ENCODE results near the gene ELP4. TPM values are rescaled to one million over a fixed set of nuclear protein-coding genes. Genes with fewer than 3 reads are reported as not detected.

ELP4 gene
- total RNA-seq, 1 experiment from 2014 or later, result 17.2 TPM

- Histone ChIP-seq H3K27ac (ENCODE audit: low read length) (no peak overlapping the region), H3K27me3 (ENCODE audit: control insufficient read depth, insufficient read depth, low read length) (no peaks in the 10 kb centered on the region), H3K4me1 (ENCODE audit: control insufficient read depth, insufficient read depth, low read length) (no peaks in the 10 kb centered on the region), H3K36me3 (ENCODE audit: control insufficient read depth, insufficient read depth, low read length) (no peaks in the 10 kb centered on the region), H3K9me3 (ENCODE audit: control insufficient read depth, insufficient read depth, low read depth, low read length) (no peaks in the 10 kb centered on the region), H3K4me3 (ENCODE audit: low read depth in 2 of 2, low read length in 2 of 2) (no peak overlapping the region)
- TF ChIP-seq POLR2AphosphoS5 (IDR thresholded peaks at IDR 0.05; ENCODE audit: low read depth, low read length) (no peak), CTCF (IDR thresholded peaks at IDR 0.05) (no peak), SIN3A (IDR thresholded peaks at IDR 0.05; ENCODE audit: borderline replicate concordance, insufficient read depth, low read depth, low read length) (no peak), TCF7L2 (IDR thresholded peaks at IDR 0.05; ENCODE audit: low read depth, low read length) (no peak), REST (IDR thresholded peaks at IDR 0.05; ENCODE audit: insufficient read depth in 1 of 2, low read depth in 2 of 2, low read length in 1 of 2) (no peak)
- no TSS peak for BruUV-seq (replicated peaks)
- in situ Hi-C loops (cut with HindIII; ENCODE audit: low pct_unique_long_range_greater_than_20kb, low sequenced_read_pairs), result no loop called here
- intact Hi-C loops (cut with micrococcal nuclease; ENCODE audit: unreplicated experiment), result no loop called here
- ChIA-PET CTCF (no interaction called here), POLR2A (no interaction called here)
- no peak for DNase-seq (ENCODE audit: low read depth, low spot score)
- no peak for ATAC-seq
These were observed 282.5 kb downstream of the ELP4 start for GRCh38 chr11:31792036-31792435.

GRCh38 chr11:31792456-31792855, 282.9 kb downstream of the ELP4 start:
- DNase-seq (ENCODE audit: low read depth, low spot score) (no peak), ATAC-seq (no peak)
- no peaks in the 10 kb centered on the region for H3K4me1 ChIP-seq (ENCODE audit: control insufficient read depth, insufficient read depth, low read length)
- no peaks in the 10 kb centered on the region for H3K9me3 ChIP-seq (ENCODE audit: control insufficient read depth, insufficient read depth, low read depth, low read length)
- POLR2A ChIA-PET, result no interaction called here
- H3K27me3 ChIP-seq (ENCODE audit: control insufficient read depth, insufficient read depth, low read length), result no peaks in the 10 kb centered on the region
- intact Hi-C loops (cut with micrococcal nuclease; ENCODE audit: unreplicated experiment), result no loop called here
- CTCF ChIA-PET, result no interaction called here
- H3K36me3 ChIP-seq (ENCODE audit: control insufficient read depth, insufficient read depth, low read length), result no peaks in the 10 kb centered on the region
- in situ Hi-C loops (cut with HindIII; ENCODE audit: low pct_unique_long_range_greater_than_20kb, low sequenced_read_pairs), result no loop called here
- no peak overlapping the region for H3K27ac ChIP-seq (ENCODE audit: low read length)
- TF ChIP-seq CTCF (IDR thresholded peaks at IDR 0.05) (no peak), REST (IDR thresholded peaks at IDR 0.05; ENCODE audit: insufficient read depth in 1 of 2, low read depth in 2 of 2, low read length in 1 of 2) (no peak), POLR2AphosphoS5 (IDR thresholded peaks at IDR 0.05; ENCODE audit: low read depth, low read length) (no peak), SIN3A (IDR thresholded peaks at IDR 0.05; ENCODE audit: borderline replicate concordance, insufficient read depth, low read depth, low read length) (no peak), TCF7L2 (IDR thresholded peaks at IDR 0.05; ENCODE audit: low read depth, low read length) (no peak)
- BruUV-seq (replicated peaks), result no TSS peak
- H3K4me3 ChIP-seq (ENCODE audit: low read depth in 2 of 2, low read length in 2 of 2), result no peak overlapping the region
